Heart right ventricle (tissue), 16 donors: ENCODE data around the gene TAAR1. TPM values are rescaled to one million over a fixed set of nuclear protein-coding genes. Genes with fewer than 3 reads are reported as not detected.

Source experiments
- ATAC-seq, 8 donors: fragments of 200-7000 bp; cut with Tn5 transposase; one replicate each; pipeline ENCODE4 v1.9.1; 2020; ENCODE audit warnings: mild to moderate bottlenecking in 8 of 8, moderate library complexity in 8 of 8, moderate number of reproducible peaks in 1 of 8
- DNase-seq, 2 donors: peaks; one replicate each; pipeline ENCODE4 v3.0.0-alpha.2; 2020
- H3K27ac ChIP-seq, 10 donors: fragments of 200-600 bp; sonication (generic) in 2 of 10; one replicate each; pipeline versions ENCODE4 v1.5.0 to v1.8.0; 2020 to 2022; ENCODE audit warnings: mild to moderate bottlenecking in 3 of 10
- H3K27me3 ChIP-seq, 7 donors: fragments of 200-600 bp; one replicate each; pipeline ENCODE4 v1.8.0; 2021 to 2022; ENCODE audit warnings: mild to moderate bottlenecking in 2 of 7
- H3K36me3 ChIP-seq, 9 donors: fragments of 200-600 bp; sonication (generic) in 1 of 9; one replicate each; pipeline versions ENCODE4 v1.5.0 to v1.8.0; 2020 to 2022; ENCODE audit warnings: mild to moderate bottlenecking in 2 of 9
- H3K4me1 ChIP-seq, 9 donors: fragments of 200-600 bp; sonication (generic) in 1 of 9; one replicate each; pipeline versions ENCODE4 v1.5.0 to v1.8.0; 2020 to 2022; ENCODE audit warnings: mild to moderate bottlenecking in 4 of 9
- H3K4me3 ChIP-seq, 10 donors: fragments of 200-600 bp; sonication (generic) in 2 of 10; one replicate each; pipeline versions ENCODE4 v1.5.0 to v1.8.0; 2020 to 2022; ENCODE audit warnings: mild to moderate bottlenecking in 7 of 10, moderate library complexity in 2 of 10
- H3K9me3 ChIP-seq, 11 donors: fragments of 200-600 bp in 10 of 11; sonication (generic) in 2 of 11; one replicate each; pipeline versions ENCODE4 v1.5.0 to v1.8.0; 2013 to 2022; ENCODE audit warnings: mild to moderate bottlenecking in 2 of 11, control low read depth in 1 of 11, moderate library complexity in 1 of 11
- CTCF ChIP-seq, 9 donors: fragments of 200-600 bp; sonication (generic) in 2 of 9; IDR thresholded peaks; one replicate each; pipeline versions ENCODE4 v1.5.0 to v1.8.0; 2021 to 2022; ENCODE audit warnings: antibody characterized with exemption in 9 of 9, mild to moderate bottlenecking in 5 of 9, moderate library complexity in 1 of 9
- WGBS, 2 donors: extraction: QIAGEN DNeasy Blood & Tissue Kit; methylation state at CpG; one replicate each; pipeline ENCODE4 v1.1.7; 2013; ENCODE audit warnings: inconsistent platforms in 1 of 2; 5-methylcytosine and 5-hydroxymethylcytosine counted together
- intact Hi-C, 10 donors: fragments of 100-400 bp; cut with DNase I; formaldehyde crosslinking; loops; one replicate each; pipeline versions ENCODE4 v1.11.1 to v1.14.2; 2022
- polyA plus RNA-seq, 2 donors: library from polyadenylated mRNA; stranded (reverse); fragments of 200-250 nt; gene quantifications; one replicate each; pipeline ENCODE4 v1.2.3, GENCODE V29; 2013
- total RNA-seq, 10 donors: library from RNA; stranded (reverse); fragmentation: NEBNext Ultra II Directional in 3 of 10; extraction: Animal tissue kit (Norgen Biotek cat#: 25700) in 3 of 10; gene quantifications; one replicate each; pipeline versions ENCODE4 v1.2.1 to v1.2.4, GENCODE V29; 2021 to 2023
- donor health status: Arrhythmogenic right ventricular cardiomyopathy.
- donor health status: ischemic (EF 13 %, LVEDD 7.1; RV severe dilation, severe dysfunction).
- donor health status: healthy with polysubstance abuse.
- donor health status: DM: no; HTN: yes; CAD: no.
- donor health status: DM: no; HTN: no; CAD: no.
- donor health status: ischemic (EF 25% LVEDD 6.9; RV normal size, moderate dysfunction).
- donor health status: ischemic (EF 25% LVEDD 5.7; RV mildly dilated, moderate dysfunction).
- donor health status: healthy.
- donor health status: DM: yes; HTN: yes; CAD: no.
- donor health status: Ischemic cardiomyopathy.
- donor health status: ischemic (EF 35%, LVEDD 5.7; RV mildly dilated, moderate dysfunction).
- donor health status: nonischemic (EF 11% LVEDD 7.7; RV severe dilation, severe dysfunction).
- donor health status: DM: yes; HTN: yes; CAD: no.
- donor health status: PGD.
- donor health status: ischemic (EF 29% LVEDD 5.4; RV normal size, mild dysfunction).
- donor health status: nonischemic (EF 23%, LVEDD 6.1; RV moderate dilation, normal function).

The TAAR1 gene
- total and polyA plus RNA-seq, 12 donors = not detected

- Histone ChIP-seq H3K4me1 (no peaks in the 10 kb centered on the region), H3K4me3 (no peak overlapping the region), H3K27ac (no peak overlapping the region), H3K9me3 (peaks cover 0 to 12% (median 0%) of the 10 kb centered on the region in 11 donors), H3K36me3 (no peaks in the 10 kb centered on the region), H3K27me3 (peaks cover 0 to 33% (median 16%) of the 10 kb centered on the region in 7 donors)
- intact Hi-C loops = no loop called here
- DNase-seq (no peak), ATAC-seq (no peak)
- no peak for TF ChIP-seq CTCF (IDR thresholded peaks at IDR 0.05)
- WGBS, 2 donors = 68 to 76% methylated on average over 4 of the region's 4 CpGs
Measured at GRCh38 chr6:132634796-132635195, 24.2 kb downstream of the TAAR1 start.

- H3K27ac ChIP-seq = no peak overlapping the region
- H3K36me3 ChIP-seq = no peaks in the 10 kb centered on the region
- H3K4me3 ChIP-seq = no peak overlapping the region
- ATAC-seq = no peak
- TF ChIP-seq CTCF (IDR thresholded peaks at IDR 0.05) = no peak
- no peaks in the 10 kb centered on the region for H3K4me1 ChIP-seq
- DNase-seq = no peak
- H3K9me3 ChIP-seq = peaks cover 0 to 11% (median 0%) of the 10 kb centered on the region in 11 donors
- peaks cover 0 to 33% (median 19%) of the 10 kb centered on the region in 7 donors for H3K27me3 ChIP-seq
- intact Hi-C loops = no loop called here
- WGBS, 2 donors = 65 to 75% methylated on average over 2 of the region's 2 CpGs
Measured at GRCh38 chr6:132633362-132633761, 25.6 kb downstream of the TAAR1 start.

- 95% methylated on average over 6 of the region's 6 CpGs for WGBS, 2 donors
Measured at GRCh38 chr6:132624175-132624574, 34.8 kb downstream of the TAAR1 start, which contains the start of gene TAAR2. TAAR2 (minus strand) TSS chr6:132624275; CDS start chr6:132624275, 0 bp downstream.

GRCh38 chr6:132623106-132623845 lies 35.7 kb downstream of the TAAR1 start:
- Histone ChIP-seq H3K36me3 (no peaks in the 10 kb centered on the region), H3K27me3 (peaks cover 0 to 22% (median 0%) of the 10 kb centered on the region in 7 donors), H3K4me1 (no peaks in the 10 kb centered on the region), H3K9me3 (peaks cover 0 to 17% (median 0%) of the 10 kb centered on the region in 11 donors), H3K27ac (no peak overlapping the region), H3K4me3 (no peak overlapping the region)
- 52 to 63% methylated on average over 6 of the region's 6 CpGs for WGBS, 2 donors
- DNase-seq (no peak), ATAC-seq (no peak)
- intact Hi-C loops = no loop called here
- TF ChIP-seq CTCF (IDR thresholded peaks at IDR 0.05) = no peak

More at GRCh38 chr6:132624175-132624574, 34.8 kb downstream of the TAAR1 start, which contains the start of gene TAAR2:
- no peak within 1 kb of the TSS for H3K27ac ChIP-seq
- no peak for TF ChIP-seq CTCF (IDR thresholded peaks at IDR 0.05)
- H3K36me3 ChIP-seq = no peaks in the 10 kb centered on the region
- no peak for DNase-seq
- intact Hi-C loops = no loop called here
- no peaks in the 10 kb centered on the region for H3K4me1 ChIP-seq
- H3K9me3 ChIP-seq = peaks cover 0 to 19% (median 0%) of the 10 kb centered on the region in 11 donors
- H3K4me3 ChIP-seq = no peak within 1 kb of the TSS
- no peak for ATAC-seq
- peaks cover 0 to 22% (median 0%) of the 10 kb centered on the region in 7 donors for H3K27me3 ChIP-seq
